SK-N-MC (cell line): Measurements from ENCODE around the gene ACTR3.

Source experiments
- EZH2 ChIP-seq: fragments of 200-600 bp; sonication (generic); IDR thresholded peaks from one replicate; pipeline ENCODE4 v1.6.1; 2017; ENCODE audit warnings: antibody characterized with exemption
- FOXP2 ChIP-seq: optimal IDR thresholded peaks from 2 replicates; pipeline ENCODE3; 2011; ENCODE audit warnings: mild to moderate bottlenecking, moderate library complexity; ENCODE audit not compliant: insufficient read depth; ENCODE audit errors: extremely low read length, control extremely low read depth
- POLR2AphosphoS5 ChIP-seq: IDR thresholded peaks from 2 replicates; pipeline ENCODE4 v1.6.1; 2012; ENCODE audit warnings: mild to moderate bottlenecking, low read depth, low read length, borderline replicate concordance

DNA sequence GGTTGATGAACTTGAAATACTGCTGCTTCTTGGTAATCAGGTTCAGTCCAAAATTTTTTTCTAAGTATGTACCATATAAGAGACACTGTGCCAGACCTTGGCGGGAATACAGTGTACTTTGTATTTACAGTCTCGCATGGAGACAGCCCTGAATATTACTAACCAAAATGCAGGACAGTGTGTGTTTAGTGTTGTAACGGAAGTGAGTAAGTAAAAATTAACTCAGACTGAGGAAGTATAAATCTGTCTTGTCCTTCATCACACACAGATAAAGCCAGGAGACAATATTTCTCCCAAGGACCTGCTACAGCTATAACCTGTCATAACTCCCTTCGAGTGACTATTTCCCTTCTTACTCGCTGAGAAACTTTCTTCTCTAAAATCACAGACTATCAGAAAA, 76.9 kb downstream of the ACTR3 start:
- no peak for TF ChIP-seq EZH2
- TF ChIP-seq POLR2AphosphoS5: no peak
- no peak for TF ChIP-seq FOXP2
